Omental fat pad (tissue), 4 donors: ENCODE data around the gene RNF32. TPM values are rescaled to one million over a fixed set of nuclear protein-coding genes. Genes with fewer than 3 reads are reported as not detected.

Experiments
- ATAC-seq: fragments of 150-250 bp; one replicate; pipeline ENCODE4 v1.9.1; 2016; ENCODE audit warnings: mild to moderate bottlenecking, moderate library complexity; ENCODE audit not compliant: low FRiP score
- DNase-seq: peaks from one replicate; pipeline ENCODE4 v3.0.0-alpha.2; 2019; ENCODE audit warnings: low spot score
- total RNA-seq, 4 donors: library from RNA; depleted of rRNA; stranded (reverse); fragments of >200 nt; gene quantifications; one replicate each; pipeline ENCODE4 v1.1.0, GENCODE V29; 2016
- TF ChIP-seq, protein P1 (sequence below), 3 donors: fragments of 450-650 bp; IDR thresholded peaks; one replicate each; pipeline ENCODE4 v1.5.1; 2016 to 2017; ENCODE audit warnings: antibody characterized with exemption in 3 of 3, mild to moderate bottlenecking in 3 of 3, moderate library complexity in 2 of 3

The RNF32 gene
- total RNA-seq, 4 donors from 2014 or later: 0.72 to 1.9 TPM; not detected in 2

DNA sequence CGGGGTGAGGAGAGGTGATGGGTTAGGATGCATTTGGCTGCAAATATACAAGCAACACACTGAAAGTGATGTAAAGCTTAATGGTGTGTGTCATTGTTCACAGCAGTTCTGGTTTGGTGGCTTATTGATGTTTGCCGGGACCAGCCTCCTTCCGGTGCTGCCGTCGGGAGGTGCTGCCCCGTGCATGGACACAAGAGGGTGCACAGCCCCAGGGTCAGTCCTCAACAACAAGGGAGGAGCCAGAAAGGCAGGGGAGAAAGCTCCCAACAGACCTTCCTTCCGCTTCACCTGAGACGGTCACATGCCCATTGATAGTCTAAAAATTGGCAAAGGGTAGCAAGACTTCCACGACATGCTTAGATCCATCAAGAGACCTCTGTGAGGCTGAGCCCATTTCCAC lies 9.5 kb downstream of the RNF32 start:
- ATAC-seq (no peak), DNase-seq (no peak)
- TF ChIP-seq, protein P1, sequence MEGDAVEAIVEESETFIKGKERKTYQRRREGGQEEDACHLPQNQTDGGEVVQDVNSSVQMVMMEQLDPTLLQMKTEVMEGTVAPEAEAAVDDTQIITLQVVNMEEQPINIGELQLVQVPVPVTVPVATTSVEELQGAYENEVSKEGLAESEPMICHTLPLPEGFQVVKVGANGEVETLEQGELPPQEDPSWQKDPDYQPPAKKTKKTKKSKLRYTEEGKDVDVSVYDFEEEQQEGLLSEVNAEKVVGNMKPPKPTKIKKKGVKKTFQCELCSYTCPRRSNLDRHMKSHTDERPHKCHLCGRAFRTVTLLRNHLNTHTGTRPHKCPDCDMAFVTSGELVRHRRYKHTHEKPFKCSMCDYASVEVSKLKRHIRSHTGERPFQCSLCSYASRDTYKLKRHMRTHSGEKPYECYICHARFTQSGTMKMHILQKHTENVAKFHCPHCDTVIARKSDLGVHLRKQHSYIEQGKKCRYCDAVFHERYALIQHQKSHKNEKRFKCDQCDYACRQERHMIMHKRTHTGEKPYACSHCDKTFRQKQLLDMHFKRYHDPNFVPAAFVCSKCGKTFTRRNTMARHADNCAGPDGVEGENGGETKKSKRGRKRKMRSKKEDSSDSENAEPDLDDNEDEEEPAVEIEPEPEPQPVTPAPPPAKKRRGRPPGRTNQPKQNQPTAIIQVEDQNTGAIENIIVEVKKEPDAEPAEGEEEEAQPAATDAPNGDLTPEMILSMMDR (IDR thresholded peaks at IDR 0.05): no peak

DNA sequence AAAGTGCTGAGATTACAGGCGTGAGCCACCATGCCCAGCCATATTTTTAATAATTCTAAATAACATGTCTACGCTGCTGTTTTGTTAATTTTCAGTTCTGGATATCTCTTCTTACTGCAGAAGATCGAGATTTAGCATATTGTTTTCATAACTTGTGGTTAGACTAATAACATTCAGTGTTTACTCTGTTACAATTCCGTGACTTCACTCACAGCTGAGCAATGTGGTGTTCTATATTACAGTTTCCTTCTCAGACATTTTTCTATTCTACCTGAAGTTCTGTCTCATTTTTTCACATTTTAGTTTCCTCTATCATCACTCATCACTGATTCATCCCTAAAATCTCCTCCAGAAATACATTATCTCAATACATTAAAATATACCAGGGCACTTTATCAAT lies 10.9 kb downstream of the RNF32 start:
- ATAC-seq (no peak), DNase-seq (no peak)
- TF ChIP-seq, protein P1 (IDR thresholded peaks at IDR 0.05): no peak

DNA sequence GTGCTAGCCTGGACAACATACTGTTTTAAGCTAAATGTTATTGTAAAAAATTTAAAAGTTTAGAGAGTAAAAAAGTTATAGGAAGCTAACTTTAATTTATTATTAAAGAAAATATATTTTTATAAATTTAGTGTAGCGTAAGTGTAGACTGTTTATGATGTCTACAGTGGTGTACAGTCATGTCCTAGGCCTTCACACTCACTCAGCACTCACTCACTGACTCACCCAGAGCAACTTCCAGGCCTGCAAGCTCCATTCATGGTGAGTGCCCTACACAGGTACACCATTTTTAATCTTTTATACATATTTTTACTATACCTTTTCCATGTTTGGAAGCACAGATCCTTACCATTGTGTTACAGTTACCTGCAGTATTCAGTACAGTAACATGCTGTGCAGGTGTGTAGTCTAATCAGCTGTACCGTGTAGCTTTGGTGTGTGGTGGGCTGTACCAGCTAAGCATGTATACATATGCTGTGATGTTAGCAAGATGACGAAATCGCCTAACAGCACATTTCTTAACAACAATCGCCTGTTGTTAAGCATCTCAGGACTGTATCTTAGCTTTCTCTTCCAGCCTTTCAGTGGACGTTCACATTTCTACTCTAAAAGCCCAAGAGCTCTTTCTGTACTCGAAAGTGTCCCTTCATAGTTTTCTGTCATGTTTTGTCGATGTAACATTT lies 12.5 kb downstream of the RNF32 start:
- no peak for ATAC-seq
- TF ChIP-seq, protein P1 (IDR thresholded peaks at IDR 0.05): no peak
- DNase-seq: no peak

DNA sequence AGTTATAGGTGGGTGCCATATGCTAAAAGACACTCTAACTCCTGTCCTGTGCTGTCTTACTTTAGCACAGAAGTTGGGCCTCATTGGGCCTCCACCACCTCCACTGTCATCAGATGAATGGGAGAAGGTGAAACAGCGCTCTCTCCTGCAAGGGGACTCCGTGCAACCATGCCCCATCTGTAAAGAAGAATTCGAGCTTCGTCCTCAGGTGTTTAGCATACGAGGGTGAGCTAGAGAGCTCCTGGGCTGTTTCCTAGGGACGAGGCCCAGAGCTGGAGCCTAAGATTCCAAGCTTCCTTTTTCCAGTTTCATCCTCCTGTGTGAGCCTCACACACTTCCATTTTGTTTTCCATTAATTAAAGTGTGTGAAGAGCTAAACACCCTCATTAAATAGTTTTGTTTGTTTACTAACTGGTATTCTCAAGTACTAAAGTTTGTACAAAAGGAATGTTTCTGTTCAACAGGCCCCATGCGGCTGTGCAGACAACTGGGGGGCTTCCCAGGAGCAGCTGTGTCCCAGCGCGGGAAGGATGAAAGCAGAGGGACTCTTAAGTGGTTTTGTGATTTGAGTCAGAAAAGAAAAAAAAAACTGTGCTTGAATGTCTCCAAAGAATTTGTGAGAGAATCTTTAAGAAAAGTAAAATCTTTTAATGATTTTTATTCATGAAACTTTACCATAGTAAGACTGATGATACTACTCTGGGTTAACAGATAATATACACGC lies 14.1 kb downstream of the RNF32 start:
- ATAC-seq (no peak), DNase-seq (no peak)
- TF ChIP-seq, protein P1 (IDR thresholded peaks at IDR 0.05): no peak

DNA sequence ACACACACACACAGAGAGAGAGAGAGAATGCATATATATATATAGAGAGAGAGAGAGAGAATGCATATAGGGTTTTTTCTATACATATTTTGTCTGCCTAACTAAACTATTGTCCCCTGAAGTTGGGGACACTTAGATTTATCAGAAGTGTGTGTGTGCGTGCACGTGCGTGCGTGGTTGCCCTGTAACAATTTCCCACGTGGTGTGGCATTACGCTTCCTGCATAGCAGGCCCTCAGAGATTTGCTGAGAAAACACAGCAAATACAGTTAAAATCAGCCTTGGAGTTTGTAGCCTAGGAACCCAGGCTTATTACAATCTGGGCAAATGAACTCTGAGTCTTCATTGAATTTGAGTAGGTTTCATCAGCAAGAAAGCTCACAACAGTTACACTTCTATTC lies 14.7 kb downstream of the RNF32 start:
- ATAC-seq: no peak
- TF ChIP-seq, protein P1 (IDR thresholded peaks at IDR 0.05): no peak
- DNase-seq: no peak

DNA sequence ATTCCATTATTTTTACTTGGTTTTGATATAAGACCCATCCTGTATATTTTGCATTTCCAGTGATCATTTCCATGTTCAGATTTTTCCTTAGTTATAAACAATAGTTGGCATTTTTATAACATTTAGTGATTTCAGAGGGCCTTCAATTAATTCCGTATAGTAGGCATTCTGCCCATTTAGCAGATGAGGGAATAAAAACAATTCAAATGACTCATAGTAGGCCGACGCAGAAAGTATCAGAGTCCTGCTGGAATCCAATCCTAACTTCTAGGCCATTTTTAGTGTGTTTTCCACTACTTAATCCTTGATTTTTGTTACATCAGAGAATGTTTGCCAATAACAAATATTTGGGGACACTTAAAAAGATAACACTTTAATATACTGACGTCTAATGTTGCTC lies 15.4 kb downstream of the RNF32 start:
- DNase-seq (no peak), ATAC-seq (no peak)
- TF ChIP-seq, protein P1 (IDR thresholded peaks at IDR 0.05): no peak

GRCh38 chr7:156656598-156656997 lies 16.0 kb downstream of the RNF32 start:
- ATAC-seq: no peak
- TF ChIP-seq, protein P1 (IDR thresholded peaks at IDR 0.05): no peak
- no peak for DNase-seq
